NCI-H526 (cell line): ENCODE measurements around the gene ANO2.
A peak's percentile ranks its signal among the peaks of the same experiment; 100 is the strongest.

Source experiments
- DNase-seq, 2 experiments: peaks; one replicate each; lab custom pipeline; 2025; lab: John Stamatoyannopoulos, UW

ANO2 gene

DNA sequence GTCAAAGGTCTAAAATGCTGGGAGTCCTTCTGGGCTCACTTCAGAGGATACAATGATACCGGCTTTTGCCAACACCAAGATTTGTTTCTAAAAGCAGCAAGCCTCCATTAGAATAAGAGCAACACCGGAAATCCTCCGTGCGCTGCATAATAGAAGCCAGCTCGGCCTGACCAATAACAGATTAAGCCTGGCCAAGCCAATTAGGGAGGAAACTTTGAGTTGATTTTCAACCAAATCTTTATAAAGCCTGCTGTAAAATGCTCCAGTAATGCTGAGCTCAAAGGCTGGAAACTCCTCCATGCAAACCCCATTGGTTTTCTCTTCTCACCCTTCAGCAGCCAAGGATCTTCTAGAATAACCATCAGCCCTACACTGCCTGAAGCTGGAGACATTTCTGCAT, 363.0 kb downstream of the ANO2 start:
- no peak for DNase-seq

DNA sequence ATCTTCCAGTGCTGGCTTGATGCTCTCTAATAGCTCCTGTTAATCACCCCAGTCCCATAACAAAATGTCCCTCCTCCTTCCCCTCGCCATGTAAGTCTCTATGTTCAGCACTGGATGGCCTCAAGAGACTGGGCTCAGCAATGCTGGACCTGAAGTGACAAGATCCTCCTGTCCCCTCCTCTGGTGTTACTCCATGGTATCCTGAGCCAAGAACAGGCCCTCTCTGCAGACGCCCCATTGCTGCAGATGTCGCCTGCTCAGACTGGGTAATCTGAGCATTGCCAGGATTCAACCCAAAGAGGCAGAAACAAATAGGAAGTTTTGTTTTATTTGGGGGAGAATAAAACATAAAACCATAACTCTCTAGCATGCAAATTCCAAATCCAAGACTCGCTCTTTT, 363.4 kb downstream of the ANO2 start:
- DNase-seq, result no peak

- no peak for DNase-seq
Measured at GRCh38 chr12:5581019-5581418, 364.0 kb downstream of the ANO2 start.

GRCh38 chr12:5578775-5579174, 366.3 kb downstream of the ANO2 start:
- DNase-seq, result no peak

DNA sequence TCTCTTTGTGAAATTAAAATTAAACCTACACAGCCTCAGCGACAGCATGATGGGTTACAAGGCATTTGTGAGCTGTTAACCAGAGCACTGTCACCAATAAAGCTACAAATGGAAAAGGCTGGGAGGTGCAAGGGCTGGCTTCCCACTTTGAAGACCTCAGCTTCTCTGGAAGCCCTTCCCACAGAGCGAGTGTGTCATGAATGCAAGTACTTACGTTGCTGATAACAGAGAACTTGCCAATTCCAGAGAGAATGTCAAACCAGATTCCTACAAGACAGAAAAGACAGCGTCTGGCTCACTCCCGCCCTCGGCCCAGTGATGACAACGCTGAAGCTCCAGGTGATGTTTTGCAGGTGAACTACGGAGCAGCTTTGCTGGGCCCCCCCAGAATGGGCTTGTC, 367.3 kb downstream of the ANO2 start:
- DNase-seq, result no peak

DNA sequence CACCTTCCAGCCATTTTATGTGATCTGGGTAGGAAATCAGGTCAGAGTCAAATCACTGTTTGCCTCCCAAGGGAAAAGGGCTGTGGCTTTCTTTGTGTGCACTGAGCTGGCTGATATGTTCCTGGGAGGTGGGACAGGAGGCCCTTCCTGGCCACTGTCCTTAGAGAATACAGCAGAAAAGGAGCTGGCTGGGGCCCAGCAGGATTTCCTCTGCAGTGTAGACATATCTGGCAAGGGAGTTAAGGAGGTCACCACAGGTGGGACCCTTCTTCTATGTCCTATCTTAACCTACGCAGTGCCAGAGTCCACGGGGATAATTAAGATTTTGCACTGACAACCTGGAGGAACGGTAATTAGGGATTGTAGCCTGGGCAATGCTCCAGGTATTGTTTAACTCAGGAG, 367.8 kb downstream of the ANO2 start:
- no peak for DNase-seq

- DNase-seq, result no peak
Measured at GRCh38 chr12:5575987-5576386, 369.1 kb downstream of the ANO2 start.

DNA sequence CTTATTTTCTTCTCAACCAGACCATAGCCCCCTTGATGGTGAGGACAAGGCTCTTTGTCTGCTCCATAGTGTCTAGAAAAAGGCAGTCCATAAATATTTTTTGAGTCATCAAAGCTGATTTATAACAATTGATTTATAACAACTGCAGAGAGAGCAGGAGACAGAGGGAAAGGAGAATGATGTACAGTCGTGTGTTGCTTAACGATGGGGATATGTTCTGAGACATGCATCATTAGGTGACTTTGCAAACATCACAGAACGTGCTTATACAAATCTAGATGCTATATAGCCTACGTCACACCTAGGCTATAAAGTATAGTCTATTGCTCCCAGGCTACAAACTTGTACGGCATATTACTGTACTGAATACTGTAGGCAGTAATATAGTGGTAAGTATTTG, 369.8 kb downstream of the ANO2 start:
- no peak for DNase-seq

GRCh38 chr12:5573390-5573789, 371.7 kb downstream of the ANO2 start:
- DNase-seq, result no peak

DNA sequence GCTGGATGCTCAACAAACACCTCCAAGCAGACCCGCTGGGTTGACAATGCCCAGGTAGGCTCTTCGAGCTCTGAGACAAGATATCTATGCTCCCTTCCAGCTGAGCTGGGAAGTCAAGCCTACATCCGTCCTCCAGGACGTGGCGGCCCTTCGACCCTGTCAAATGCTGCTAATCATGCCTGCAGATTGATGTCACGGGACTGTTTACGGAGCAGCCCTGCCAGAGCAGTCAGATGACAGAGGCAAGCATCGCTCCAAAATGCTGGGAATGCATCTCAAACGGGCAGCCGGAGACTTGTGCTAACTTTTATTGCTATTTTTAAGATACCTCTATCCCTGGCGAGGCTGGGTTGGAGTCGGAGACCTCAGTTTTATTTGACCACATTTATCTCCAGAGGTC, 373.9 kb downstream of the ANO2 start:
- DNase-seq, result no peak

DNA sequence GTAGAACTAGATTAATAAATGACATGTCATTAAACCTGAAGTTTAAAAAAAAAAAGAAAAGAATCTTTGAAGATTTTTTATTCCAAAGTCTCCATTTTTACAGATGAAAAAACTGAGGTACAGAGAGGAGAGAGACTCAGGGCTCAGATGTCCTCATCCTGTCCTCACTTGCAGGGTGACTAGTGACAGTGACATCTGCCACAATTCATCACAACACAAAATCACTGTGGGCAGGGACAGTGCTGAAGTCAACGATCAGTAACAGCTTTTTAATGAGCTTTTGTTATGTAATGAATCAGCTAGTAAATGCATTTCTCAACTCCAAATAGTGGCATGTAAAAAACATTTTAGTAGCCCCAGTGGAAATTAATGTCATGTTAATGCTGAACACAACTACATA, 374.6 kb downstream of the ANO2 start:
- DNase-seq, result no peak

- DNase-seq, result no peak
Measured at GRCh38 chr12:5568325-5568981, 376.6 kb downstream of the ANO2 start.

GRCh38 chr12:5567016-5567725, 377.9 kb downstream of the ANO2 start:
- peak in 1 of 2 experiments; percentile 2 for DNase-seq

DNA sequence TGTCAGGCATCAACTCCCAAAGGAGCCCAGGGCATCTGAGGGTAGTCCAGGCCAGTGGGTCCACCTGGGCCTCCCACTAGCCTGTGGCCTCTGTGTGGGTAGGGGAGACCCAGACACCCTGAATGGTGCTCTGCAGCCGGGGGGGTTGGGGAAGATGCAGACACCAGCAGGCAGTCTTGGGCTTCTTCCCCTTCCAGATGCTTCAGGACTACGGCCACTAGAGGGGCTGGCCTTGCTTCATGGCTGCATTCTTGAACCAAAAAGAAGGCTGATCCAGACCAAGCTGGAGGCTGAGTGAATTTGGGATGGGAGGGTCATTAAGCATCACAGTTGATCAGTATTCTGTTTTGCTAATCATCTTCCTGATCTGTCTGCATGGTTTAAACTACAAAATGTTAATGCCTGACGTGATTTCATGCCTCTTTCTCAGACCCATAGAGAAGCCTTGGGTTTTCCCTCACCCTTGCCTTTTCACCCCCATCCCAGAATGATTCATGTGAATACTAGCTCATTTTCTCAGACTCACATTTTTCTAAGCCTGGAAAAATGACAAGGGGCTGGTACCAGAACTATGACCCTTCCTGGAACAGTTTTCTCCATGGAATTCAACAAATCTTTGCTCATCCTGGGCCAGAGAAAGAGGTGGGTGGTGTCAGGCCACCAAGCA, 379.0 kb downstream of the ANO2 start:
- no peak for DNase-seq

DNA sequence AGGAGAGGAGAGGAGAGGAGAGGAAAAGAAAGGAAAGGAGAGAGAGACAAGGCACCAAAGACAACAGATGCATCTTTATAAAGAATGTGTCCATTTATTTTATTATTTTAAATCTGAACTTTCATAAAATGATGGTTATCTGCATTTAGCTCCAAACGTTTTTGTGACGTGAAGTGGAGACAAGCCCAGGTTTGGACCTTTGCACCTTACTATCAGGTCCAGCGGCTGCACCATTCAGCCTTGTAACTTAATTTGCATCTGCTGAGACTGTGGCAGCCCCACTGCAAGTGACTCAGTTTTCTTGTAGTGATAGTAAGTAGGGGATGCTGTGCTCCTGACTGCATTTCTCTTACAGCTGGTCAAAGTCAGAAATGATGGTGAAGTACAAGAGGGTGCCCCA, 382.5 kb downstream of the ANO2 start:
- DNase-seq, result peak in 1 of 2 experiments; percentile 6

DNA sequence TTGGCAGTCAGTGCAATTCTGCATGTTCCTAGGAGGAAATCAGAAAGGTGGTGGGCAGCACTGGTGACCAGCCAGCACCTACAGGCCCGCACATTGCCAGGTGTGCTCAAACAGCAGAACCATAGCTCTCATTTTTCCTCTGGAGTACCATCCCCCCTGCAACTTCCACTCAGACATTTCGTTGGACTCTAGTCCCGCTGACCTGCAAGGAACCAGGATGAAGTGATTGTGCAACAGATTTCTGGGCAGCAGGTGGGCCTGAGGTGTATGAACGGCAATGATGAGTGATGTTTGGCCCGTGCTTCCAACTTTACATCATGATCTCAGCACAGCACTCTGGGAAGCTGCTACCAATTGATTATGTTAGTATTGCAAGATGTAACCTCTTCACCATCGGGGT, 383.2 kb downstream of the ANO2 start:
- DNase-seq, result no peak

DNA sequence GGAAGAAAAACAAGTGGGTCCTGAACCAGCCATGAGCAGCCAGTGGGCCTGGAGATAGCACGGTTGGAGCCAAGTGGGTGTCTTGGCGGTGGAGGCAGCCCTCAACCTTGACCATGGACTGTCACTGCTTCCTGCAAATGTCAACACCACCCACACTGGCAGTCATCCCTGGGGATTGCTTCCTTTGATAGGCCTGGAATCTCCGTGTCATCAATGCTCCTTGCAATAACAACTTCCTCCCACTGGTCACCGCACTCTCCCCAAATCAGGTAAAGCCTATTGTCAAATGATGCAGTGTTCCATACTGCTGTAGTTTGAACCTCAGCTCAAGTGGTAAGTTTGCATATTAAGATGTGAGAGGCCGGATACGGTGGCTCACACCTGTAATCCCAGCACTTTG, 384.0 kb downstream of the ANO2 start:
- DNase-seq, result peak in 1 of 2 experiments; percentile 1

DNA sequence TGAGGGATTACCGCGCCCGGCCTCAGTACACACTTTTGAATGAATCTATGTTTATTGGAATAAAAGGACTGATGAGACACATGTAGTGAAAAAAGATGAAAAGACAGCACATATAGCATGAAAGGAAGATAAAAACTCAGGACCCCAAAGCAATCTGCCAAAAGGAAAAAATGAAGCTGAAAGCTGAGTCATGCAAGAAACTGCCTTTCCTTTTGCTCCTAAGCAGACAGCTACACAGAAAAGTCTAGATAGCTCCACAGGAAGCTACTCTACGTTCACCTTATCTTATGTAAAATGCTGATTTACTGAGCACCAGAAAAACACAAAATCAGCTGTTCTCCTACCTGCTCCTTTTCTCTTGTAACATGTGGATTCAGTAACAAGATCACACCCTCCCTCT, 384.8 kb downstream of the ANO2 start:
- no peak for DNase-seq

DNA sequence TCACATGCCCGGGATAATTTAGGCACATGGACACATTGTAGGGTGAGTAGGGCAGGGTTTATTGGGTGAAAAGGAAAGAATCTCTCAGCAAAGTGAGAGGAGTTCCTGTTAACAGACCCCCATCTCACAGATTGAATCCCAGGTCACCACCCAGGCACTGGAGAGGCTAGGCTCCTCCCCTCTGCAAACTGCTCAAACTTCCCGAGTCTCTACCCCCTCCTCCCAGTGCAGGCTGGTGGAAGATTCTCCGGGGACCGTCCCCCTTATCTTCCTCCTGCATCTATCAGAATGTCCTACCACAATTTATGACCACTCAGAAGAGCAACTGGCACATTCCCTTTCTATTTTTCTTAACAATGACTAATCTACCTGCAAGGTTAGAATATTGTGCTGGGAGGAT, 387.2 kb downstream of the ANO2 start:
- no peak for DNase-seq

DNA sequence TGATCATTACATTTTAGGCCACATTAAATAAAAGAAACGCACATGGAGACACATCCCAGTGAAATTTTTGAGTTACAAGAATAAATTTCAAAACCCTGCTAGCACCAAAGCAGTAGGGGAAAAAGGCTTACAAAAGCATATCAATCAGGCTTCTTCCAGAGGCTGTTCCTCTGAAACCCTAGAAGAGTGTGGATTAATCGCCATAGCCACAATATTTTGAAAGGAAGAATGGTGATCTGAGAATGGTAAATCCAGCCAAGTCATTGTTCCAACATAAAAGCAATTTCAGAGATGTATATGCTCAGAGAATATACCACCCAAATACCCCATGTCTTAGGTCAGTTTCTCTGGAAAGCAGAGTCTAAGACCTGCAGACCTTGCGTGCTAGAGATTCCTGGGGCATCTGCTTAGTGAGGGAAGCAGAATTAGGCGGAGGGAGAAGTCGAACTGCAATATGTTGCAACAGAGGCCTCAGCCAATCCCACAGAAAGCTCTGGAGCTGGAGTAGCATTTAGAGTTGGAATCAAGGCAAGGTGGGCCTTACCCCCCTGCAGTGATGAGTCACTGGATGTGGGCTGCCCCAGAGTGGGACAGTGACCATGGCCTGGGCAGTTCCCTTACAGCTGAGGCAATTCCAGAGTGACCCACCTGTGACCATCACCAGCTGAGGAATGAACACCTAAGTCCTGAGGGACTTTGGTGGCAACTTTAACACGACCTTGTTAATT, 387.9 kb downstream of the ANO2 start:
- no peak for DNase-seq

GRCh38 chr12:5556033-5556614, 388.9 kb downstream of the ANO2 start:
- peak in 1 of 2 experiments; percentile 11 for DNase-seq

DNA sequence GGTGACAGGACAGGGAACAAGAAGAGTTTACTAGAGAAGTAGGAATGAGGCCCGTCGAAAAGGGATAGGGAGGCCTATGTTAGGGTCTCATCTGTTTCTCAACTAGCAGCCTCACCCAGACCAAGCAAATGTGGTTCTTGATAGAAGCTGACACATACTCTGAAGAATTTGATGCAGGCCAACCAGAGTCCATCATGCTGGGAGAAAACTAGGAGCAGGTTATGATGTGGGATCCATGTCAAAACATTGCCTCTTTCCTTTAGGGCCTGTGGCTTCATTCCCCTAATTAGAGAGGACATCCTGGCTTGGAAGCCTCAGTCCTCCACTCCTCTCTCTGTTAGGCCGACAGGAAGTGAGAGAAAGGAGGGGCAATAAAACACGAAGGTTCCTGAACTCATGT, 390.3 kb downstream of the ANO2 start:
- no peak for DNase-seq
